Measurements from ENCODE around the gene AMDHD1. TPM values are rescaled to one million over a fixed set of nuclear protein-coding genes. Genes with fewer than 3 reads are reported as not detected.

Gene AMDHD1
- polyA plus RNA-seq, 1 donor from 2014 or later, result 0.20 TPM

GRCh38 chr12:95990136-95990535 is 47.0 kb downstream of the AMDHD1 start:
- Histone ChIP-seq H2AFZ (ENCODE audit: low read depth, low read length) (no peak overlapping the region), H3K9me3 (ENCODE audit: low read length) (no peaks in the 10 kb centered on the region), H3F3A (ENCODE audit: insufficient read depth, low read length, poor library complexity, severe bottlenecking) (no peaks in the 10 kb centered on the region), H3K9me2 (ENCODE audit: insufficient read depth, low read length) (no peaks in the 10 kb centered on the region), H3K79me2 (replicated peaks; ENCODE audit: insufficient read depth, low read length) (no peaks in the 10 kb centered on the region), H4K20me1 (ENCODE audit: insufficient read depth) (no peaks in the 10 kb centered on the region), H3K27me3 (ENCODE audit: insufficient read depth, low read depth, low read length) (no peaks in the 10 kb centered on the region), H3K4me3 (ENCODE audit: low read length) (no peak overlapping the region), H3K4me2 (ENCODE audit: low read length) (no peak overlapping the region), H3K36me3 (ENCODE audit: insufficient read depth, low read length) (no peaks in the 10 kb centered on the region), H3K27ac (ENCODE audit: low read length) (no peak overlapping the region), H3K9ac (ENCODE audit: low read length) (no peak overlapping the region)
- no peak for TF ChIP-seq EZH2 (IDR thresholded peaks at IDR 0.05; ENCODE audit: borderline replicate concordance, insufficient read depth, low read length, poor library complexity, severe bottlenecking)
- TF ChIP-seq MXI1 (conservative IDR thresholded peaks at IDR 0.05; ENCODE audit: poor library complexity, severe bottlenecking), result no peak
- TF ChIP-seq POLR2AphosphoS5 (IDR thresholded peaks at IDR 0.05), result no peak
- no peak for TF ChIP-seq EP300 (conservative IDR thresholded peaks at IDR 0.05; ENCODE audit: poor library complexity, severe bottlenecking)
- no peak for TF ChIP-seq RAD21 (conservative IDR thresholded peaks at IDR 0.05)
- no peak for TF ChIP-seq SMC3 (conservative IDR thresholded peaks at IDR 0.05; ENCODE audit: poor library complexity)
- TF ChIP-seq, protein P1, sequence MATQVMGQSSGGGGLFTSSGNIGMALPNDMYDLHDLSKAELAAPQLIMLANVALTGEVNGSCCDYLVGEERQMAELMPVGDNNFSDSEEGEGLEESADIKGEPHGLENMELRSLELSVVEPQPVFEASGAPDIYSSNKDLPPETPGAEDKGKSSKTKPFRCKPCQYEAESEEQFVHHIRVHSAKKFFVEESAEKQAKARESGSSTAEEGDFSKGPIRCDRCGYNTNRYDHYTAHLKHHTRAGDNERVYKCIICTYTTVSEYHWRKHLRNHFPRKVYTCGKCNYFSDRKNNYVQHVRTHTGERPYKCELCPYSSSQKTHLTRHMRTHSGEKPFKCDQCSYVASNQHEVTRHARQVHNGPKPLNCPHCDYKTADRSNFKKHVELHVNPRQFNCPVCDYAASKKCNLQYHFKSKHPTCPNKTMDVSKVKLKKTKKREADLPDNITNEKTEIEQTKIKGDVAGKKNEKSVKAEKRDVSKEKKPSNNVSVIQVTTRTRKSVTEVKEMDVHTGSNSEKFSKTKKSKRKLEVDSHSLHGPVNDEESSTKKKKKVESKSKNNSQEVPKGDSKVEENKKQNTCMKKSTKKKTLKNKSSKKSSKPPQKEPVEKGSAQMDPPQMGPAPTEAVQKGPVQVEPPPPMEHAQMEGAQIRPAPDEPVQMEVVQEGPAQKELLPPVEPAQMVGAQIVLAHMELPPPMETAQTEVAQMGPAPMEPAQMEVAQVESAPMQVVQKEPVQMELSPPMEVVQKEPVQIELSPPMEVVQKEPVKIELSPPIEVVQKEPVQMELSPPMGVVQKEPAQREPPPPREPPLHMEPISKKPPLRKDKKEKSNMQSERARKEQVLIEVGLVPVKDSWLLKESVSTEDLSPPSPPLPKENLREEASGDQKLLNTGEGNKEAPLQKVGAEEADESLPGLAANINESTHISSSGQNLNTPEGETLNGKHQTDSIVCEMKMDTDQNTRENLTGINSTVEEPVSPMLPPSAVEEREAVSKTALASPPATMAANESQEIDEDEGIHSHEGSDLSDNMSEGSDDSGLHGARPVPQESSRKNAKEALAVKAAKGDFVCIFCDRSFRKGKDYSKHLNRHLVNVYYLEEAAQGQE (IDR thresholded peaks at IDR 0.05; ENCODE audit: borderline replicate concordance), result no peak
- no peak for TF ChIP-seq TAF1 (IDR thresholded peaks at IDR 0.05; ENCODE audit: low read depth)
- TF ChIP-seq, protein P2, sequence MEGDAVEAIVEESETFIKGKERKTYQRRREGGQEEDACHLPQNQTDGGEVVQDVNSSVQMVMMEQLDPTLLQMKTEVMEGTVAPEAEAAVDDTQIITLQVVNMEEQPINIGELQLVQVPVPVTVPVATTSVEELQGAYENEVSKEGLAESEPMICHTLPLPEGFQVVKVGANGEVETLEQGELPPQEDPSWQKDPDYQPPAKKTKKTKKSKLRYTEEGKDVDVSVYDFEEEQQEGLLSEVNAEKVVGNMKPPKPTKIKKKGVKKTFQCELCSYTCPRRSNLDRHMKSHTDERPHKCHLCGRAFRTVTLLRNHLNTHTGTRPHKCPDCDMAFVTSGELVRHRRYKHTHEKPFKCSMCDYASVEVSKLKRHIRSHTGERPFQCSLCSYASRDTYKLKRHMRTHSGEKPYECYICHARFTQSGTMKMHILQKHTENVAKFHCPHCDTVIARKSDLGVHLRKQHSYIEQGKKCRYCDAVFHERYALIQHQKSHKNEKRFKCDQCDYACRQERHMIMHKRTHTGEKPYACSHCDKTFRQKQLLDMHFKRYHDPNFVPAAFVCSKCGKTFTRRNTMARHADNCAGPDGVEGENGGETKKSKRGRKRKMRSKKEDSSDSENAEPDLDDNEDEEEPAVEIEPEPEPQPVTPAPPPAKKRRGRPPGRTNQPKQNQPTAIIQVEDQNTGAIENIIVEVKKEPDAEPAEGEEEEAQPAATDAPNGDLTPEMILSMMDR (IDR thresholded peaks at IDR 0.05; ENCODE audit: poor library complexity, severe bottlenecking), result no peak

GRCh38 chr12:95993907-95994306 is 50.8 kb downstream of the AMDHD1 start:
- Histone ChIP-seq H3F3A (ENCODE audit: insufficient read depth, low read length, poor library complexity, severe bottlenecking) (no peaks in the 10 kb centered on the region), H4K20me1 (ENCODE audit: insufficient read depth) (no peaks in the 10 kb centered on the region), H3K27ac (ENCODE audit: low read length) (no peak overlapping the region), H3K9ac (ENCODE audit: low read length) (no peak overlapping the region), H3K4me3 (ENCODE audit: low read length) (no peak overlapping the region), H3K9me2 (ENCODE audit: insufficient read depth, low read length) (no peaks in the 10 kb centered on the region), H2AFZ (ENCODE audit: low read depth, low read length) (no peak overlapping the region), H3K36me3 (ENCODE audit: insufficient read depth, low read length) (no peaks in the 10 kb centered on the region), H3K4me2 (ENCODE audit: low read length) (no peak overlapping the region), H3K79me2 (replicated peaks; ENCODE audit: insufficient read depth, low read length) (no peaks in the 10 kb centered on the region), H3K9me3 (ENCODE audit: low read length) (no peaks in the 10 kb centered on the region), H3K27me3 (ENCODE audit: insufficient read depth, low read depth, low read length) (no peaks in the 10 kb centered on the region)
- TF ChIP-seq EZH2 (IDR thresholded peaks at IDR 0.05; ENCODE audit: borderline replicate concordance, insufficient read depth, low read length, poor library complexity, severe bottlenecking), result no peak
- TF ChIP-seq SMC3 (conservative IDR thresholded peaks at IDR 0.05; ENCODE audit: poor library complexity), result no peak
- TF ChIP-seq MXI1 (conservative IDR thresholded peaks at IDR 0.05; ENCODE audit: poor library complexity, severe bottlenecking), result no peak

Data from neural cell (in vitro differentiated cells).